Measurements from ENCODE around the gene KRTAP4-11.
A peak's percentile ranks its signal among the peaks of the same experiment; 100 is the strongest.

- no peak for TF ChIP-seq POLR2A (IDR thresholded peaks at IDR 0.05; ENCODE audit: low read depth, low read length)
- TF ChIP-seq POLR2AphosphoS5 (IDR thresholded peaks at IDR 0.05; ENCODE audit: low read depth, low read length) = no peak
- TF ChIP-seq TAF1 (IDR thresholded peaks at IDR 0.05; ENCODE audit: low read depth, low read length) = no peak
- TF ChIP-seq PAX5 (IDR thresholded peaks at IDR 0.05; ENCODE audit: insufficient read depth, low read length, severe bottlenecking) = no peak
- TF ChIP-seq SPI1 (IDR thresholded peaks at IDR 0.05; ENCODE audit: low read depth, low read length) = 0 out of 2 replicates have a peak, but pooled peaks have one; percentile 7
- no peak for TF ChIP-seq POU2F2 (IDR thresholded peaks at IDR 0.05; ENCODE audit: low read depth, low read length)
These were observed 1.9 kb downstream of the KRTAP4-11 start for GRCh38 chr17:41116297-41116696.

Measured in GM12891 (cell line).